NCI-H1417 (cell line): ENCODE results near the gene EFCAB8.
"Not testable (repeated sequence)": the region's sequence is repeated elsewhere in the genome, so short reads cannot be mapped to it uniquely, and the experiment has no call there.

Experiments
- DNase-seq, 3 experiments: peaks; one replicate each; lab custom pipeline; 2025; lab: John Stamatoyannopoulos, UW

Gene EFCAB8

DNA sequence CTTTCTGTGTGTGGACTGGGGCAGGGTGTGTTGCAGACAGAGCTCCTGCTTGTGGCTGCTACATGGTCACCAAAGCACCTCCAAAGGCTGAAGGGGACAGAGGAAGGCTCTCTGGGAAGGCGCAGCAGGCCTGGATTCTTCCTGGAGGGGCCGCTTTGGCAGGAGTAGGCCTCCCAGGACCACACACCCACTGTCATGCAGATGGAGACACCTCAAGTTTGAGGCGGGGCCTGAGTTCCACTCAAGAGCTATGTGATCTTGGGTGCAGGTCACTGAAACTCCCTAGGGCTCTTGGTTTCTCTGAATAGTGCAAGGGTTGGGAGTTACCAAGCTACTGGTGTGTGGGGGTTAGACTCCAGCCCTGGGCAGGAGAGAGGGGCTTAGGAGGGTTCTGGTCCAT, 27.9 kb downstream of the EFCAB8 start:
- DNase-seq: no peak

DNA sequence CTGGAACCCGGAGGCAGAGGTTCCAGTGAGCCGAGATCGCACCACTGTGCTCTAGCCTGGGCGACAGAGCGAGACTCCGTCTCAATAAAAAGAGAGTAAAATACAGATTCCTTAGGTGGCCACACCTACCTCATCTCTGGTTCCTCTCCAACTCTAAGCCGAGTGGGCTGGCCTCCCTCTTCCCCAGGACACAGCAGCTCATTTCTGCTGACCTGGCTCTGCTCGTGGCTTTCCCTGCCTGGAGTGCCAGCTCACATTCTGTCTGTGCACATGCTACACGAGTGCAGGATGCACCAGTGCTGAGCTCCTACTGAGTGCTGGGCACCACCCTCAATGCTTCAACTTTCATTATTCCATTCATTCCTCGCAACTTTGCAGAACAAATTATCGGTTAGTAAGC, 28.8 kb downstream of the EFCAB8 start:
- no peak for DNase-seq

DNA sequence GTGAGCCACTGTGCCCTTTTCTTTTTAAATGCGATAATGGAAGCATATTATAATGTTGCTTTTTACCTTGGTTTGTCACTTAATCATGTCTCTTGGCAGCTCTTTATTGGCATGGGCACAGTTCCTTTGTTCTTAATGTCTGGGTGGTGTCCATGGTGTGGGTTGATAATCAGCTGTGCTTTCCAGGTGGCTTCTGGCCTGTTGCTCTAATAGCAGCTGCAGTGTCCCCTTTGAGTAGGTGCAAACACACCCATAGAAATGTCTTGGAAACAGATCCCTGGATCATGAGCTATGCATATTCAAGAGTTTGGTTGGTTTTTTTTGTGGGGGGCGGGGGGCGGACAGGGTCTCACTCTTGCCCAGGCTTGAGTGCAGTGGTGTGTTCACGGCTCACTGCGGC, 29.9 kb downstream of the EFCAB8 start:
- DNase-seq: peak in 1 of 3 experiments; percentile 57

DNA sequence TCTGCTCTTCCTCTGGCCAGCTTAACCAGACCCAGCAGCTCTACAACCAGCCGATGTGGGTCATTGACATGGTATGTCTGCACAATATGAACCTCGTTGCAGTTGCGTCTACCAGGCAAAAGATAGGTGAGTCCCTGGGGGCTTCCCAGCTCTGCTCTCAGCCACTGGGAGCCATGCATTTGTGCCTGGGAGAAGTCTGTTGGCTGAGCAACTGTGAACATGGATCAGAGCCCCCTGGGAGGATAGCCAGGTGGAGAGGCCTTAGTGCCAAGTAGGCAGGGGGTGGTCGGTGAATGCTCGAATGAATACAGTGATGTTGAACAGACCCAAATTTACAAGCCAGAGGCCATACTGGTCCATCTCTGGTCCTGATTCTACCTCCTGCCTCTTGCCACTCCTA, 30.6 kb downstream of the EFCAB8 start:
- DNase-seq: no peak

DNA sequence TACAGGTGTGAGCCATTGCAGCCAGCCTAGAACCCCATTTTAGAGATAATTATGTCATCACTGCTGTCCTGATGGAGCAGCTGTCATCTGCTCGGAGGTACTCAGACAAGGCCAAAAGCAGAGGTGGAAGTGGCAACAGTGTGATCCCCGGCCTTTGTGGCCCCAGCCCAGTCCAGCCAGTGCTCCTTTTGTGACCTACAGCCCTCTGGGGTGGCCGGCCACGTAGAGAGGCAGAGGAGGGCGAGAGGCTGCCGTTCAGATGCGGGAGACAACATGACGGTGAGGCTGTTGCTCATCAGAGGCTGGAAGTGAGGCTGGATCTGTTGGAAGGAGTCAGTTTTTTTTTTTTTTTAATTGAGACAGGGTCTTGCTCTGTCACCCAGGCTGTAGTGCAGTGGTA, 32.8 kb downstream of the EFCAB8 start:
- no peak for DNase-seq

DNA sequence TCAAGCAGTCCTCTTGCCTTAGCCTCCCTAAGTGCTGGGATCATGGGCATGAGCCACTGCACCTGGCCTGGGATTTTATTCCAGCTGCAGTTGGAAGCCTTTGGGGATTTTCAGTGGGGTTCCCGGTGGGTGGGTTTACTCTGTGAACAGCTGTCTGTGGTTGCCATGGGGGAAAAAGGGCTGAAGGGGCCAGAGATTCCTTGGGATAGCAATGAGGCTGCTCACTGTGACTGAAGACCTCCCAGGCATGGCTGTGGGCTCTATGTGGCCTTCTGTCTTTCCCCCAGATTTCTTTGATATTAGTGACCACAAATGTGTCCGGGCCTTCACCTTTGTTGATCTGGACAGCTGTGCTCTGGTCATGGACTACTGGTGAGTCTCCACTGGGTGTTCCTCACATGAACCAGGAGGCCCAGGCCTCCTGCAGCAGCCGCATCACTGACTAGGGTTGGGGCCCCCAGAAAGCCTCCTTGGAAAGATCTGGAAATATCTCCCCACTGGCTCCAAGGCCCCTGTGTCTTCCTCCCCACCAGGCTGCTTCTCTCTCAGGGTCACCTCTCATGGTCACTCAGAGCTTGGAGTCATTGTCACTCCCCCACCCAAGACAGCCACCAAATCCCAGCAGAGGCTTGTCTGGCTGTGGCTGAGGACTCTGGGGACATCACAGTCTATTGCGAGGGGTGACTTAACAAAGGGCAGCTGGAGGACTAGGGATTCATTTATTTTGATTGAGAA, 33.4 kb downstream of the EFCAB8 start:
- no peak for DNase-seq

DNA sequence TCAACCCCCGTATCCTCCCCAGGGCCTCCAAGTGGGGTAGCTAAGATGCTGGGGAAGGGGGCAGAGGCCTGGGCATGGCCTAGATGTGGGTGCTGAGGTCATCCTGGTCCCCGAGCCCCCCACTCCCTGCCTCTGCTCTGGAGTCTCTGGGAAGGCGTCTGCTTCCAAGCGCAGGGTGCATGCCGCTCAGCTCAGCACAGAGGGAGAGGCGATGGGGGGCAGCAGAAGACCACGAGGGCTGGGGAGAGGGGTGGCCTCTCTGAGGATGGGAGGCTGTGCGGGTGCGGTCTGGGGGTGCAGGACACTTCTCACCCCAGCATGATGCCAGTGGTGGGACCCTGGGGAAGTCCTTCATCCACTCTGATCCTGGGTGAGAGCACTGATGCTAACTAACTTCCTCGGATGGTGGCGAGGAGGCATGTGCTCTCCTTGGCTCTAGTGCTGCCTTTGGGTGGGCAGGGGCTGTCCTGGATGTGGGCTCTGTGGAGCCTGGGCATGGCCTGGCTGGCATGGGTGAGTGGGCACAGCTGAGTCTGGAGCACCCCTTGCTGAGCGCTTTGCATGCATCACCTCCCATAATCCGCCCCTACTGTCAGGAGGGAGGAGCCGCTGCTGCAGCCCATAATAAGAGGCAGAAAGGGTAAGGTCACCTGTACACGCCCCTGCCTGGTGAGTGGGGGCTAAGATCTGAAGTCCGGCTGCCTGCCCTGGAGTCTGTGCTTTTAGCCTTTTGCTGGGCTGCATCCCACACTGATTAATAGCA, 34.7 kb downstream of the EFCAB8 start:
- DNase-seq: no peak

DNA sequence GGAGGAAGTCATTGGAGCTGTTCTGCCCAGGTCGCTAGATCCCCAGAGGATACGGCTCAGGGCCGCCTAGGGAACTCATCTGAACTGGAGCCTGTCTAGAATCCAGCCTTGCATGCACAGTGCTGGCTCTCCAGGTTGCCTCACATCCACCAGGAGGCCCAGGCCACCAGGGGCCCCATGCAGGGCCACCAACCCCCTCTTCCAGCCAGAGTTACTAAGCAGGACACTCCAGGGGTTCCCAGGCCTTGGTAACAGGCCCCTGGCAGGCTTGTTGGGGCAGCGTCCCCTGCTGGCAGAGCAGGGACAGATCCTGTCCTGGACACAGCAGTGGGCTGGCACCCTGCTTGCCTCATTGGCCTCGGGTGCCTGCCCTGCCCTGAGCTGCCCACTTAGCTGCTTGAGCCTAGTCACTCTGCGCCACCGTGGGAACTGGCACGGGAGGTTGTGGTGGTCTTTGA, 35.3 kb downstream of the EFCAB8 start:
- no peak for DNase-seq

DNA sequence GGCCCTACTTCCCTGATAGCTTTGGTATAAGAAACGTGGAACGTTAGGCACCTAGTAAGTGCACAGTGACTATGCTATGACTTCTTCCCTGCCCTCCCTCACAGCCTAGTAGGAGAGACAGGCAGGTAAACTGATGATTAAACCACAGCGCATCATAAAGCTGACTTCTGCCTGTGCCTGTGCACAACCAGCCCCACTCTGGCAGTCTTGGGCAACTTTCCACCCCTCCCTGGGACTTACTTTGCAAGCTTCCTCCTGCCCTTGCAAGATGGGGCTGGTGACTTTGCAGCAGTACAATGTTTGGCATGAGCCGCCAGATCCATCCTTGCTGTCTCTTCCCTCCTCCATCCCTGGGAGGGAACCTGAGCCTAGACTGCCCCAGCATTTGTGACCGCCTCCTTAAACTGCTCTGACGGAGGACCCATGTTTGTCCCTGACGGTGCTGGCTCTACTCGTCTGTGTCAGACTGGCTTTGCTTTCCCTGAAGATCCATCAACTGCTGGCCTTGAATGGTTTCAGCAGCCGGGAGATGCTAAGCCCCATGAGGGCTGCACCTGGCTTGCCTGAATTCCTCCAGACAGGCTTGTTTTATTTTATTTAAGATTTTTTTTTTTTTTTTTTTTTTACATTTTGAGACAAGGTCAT, 36.1 kb downstream of the EFCAB8 start:
- no peak for DNase-seq

DNA sequence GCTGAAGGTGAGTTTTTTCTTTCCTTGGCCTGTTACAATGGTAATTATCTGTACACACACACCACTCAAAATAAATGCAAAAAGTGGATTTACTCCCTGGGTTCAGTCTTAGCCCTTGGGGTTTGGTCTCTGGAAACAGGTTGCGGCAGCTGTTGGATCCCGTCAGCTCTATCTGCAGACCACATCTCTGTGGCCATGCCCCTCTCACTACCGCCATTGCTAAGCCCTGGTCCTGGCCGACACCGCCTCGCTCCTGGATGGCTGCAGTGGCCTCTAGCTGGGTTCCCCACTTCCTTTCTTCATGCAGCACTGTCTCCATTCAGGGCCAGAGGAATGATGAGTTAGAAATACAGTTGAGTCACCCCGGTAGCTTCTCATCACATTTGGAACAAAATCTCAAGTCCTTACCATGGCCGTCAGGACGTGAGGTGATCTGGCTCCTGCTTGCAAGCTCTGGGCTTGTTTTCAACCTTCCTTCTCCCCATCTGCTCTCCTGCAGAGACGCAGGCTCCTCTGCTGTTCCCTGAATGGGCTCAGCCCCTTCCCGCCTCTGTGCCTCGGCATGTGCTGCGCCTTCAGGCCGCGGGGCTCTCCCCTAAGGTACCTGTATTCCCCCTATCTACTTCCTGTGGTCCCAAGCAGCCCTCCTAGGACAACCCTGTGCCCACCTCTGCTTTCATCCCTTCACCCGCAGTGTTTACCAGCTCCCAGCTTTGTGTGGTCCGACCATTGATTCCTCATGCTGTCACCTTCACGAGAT, 38.0 kb downstream of the EFCAB8 start:
- DNase-seq: no peak

DNA sequence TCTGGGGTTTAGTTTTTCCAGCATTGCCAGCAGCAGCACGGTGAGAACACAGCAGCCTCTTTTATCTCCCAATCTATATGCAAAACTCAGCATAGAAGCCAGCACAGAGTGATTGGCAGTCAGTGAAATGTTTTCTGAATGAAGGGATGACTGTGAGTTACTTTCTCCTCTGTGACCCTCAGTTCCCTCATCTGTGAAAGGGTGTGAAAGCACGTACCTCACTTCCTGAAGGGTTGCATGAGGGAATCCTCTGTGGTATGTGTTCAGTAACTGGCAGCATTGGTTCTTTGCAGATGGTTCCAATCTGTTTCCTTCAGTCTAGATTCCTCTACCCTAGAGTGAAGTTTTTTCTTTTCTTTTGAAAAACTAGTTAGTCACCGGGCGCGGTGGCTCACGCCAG, 40.0 kb downstream of the EFCAB8 start:
- DNase-seq: no peak

DNA sequence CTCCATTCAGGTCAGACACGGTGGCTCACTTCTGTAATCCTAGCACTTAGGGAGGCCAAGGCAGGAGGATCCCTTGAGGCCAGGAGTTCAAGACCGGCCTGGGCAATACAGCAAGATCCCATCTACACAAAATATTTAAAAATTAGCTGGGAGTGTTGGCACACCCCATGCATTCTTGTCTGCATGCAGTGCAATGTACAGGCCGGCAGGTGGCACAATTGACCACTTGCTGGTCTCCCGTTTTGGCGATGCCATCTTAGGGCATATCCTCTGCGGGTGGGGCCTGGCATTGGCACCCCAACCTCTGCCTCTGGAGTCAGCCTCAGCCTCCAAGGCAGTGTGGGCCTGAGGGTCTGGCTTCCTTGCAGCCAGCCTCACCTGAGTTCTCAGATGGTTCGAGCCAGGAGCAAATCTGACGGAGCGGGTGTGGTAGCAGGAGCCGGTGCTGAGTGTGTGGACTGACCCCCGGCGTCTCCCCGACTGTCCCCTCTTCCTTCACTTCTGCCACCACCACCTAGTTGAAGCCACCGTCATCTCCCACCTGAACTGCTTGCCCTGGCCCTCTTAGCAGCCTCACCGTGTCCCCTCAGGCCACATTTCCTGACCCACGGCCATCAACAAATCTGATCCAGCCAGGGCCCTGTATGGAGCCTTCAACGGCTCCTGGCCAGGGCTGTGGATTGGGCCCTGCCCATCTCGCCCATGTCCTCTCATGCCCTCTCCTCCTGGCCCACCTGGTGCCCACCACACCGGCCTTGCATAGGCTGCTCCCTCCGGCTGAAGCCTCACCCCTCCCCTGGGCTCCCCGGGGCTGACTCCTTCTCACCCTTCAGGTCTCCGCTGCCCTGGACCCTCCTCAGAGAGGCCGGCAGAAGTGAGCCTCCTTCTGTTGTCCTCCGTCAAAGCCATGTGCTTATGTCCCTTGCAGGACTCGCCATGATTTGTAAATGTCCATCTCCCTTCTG, 44.0 kb downstream of the EFCAB8 start:
- peak; percentile 28 to 64 (median 49) for DNase-seq

DNA sequence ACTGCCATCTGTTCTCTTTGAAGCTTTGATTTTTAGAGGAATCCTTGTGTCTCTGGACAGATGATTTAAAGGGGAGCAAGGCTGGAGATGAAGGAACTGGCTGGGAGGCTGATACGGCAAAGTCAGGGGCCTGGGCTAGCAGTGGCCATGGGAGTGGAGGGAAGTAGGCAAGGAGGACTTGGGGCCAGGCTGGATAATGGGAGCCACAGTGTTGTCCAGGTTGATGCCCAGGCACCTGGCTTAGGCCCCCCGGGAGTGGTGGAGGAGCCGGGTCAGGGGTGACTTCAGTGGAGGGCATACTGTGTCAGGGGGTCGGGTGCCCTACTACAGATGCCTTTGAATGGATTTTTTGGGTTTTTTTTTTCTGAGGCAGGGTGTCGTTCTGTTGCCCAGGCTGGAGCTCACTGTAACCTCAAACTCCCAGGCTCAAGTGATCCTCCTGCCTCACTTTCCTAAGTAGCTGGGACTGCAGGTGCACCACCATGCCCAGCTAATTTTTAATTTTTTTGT, 45.0 kb downstream of the EFCAB8 start:
- DNase-seq: no peak

DNA sequence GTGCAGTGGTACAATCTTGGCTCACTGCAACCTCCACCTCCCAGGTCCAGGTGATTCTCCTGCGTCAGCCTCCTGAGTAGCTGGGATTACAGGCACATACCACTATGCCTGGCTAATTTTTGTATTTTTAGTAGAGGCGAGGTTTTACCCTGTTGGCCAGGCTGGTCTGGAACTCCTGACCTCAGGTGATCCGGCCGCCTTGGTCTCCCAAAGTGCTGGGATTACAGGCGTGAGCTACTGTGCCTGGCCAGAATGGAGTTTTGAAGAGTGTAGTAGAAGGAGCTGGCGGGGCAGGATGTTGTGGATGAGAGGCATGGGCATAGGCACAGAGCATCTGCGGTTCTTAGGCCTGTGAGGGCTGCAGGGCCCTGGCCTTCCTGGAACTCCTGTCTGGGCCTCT, 46.0 kb downstream of the EFCAB8 start:
- DNase-seq: not testable (repeated sequence)

DNA sequence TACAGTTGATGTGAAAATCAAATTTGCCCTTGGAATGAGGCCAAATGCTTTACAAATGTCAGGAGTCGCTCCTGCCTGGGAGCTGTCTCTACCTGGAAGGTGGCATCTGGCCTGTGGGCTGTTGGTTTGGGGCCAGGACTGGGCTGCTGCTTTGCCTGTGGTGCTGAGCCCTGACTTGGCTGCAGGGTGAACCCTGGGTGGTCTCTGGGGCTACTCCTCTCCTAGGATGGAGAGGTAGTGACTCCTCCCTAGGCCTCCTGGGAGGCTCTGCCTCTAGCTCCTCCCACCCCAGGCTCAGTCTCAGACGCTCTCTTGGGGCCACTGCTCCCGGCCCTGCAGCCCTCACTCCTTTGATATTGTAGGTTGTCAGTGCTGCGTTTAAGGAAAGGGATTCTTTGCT, 47.5 kb downstream of the EFCAB8 start:
- no peak for DNase-seq

DNA sequence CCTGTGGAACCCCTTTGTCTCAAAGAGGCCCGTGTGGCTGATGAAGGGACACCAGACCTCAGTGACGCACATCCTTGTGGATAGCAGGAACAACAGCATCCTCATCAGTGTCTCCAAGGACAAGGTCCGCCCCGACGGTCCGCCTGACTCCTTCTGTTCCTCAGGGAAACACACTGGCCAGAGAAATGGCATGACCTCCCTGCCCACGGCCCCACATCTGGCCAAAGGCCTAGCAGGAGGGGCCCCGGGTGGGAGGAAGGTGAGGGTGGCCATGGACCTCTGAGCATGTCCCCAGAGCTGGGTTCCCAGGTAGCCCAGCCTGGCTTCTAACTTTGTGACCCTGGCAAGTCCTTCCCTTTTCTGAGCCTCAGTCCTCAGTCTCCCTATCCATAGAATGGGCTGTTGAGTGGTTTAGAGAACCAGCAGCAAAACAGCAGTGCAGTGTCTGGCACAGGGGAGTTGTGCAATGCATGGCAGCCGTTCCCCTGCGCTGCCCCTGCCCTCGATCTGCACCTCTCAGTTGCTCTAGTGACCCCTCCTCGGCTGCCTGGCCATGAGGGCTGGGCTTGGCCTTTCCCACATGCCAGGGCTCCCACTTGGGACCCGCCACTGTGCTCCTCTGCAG, 48.3 kb downstream of the EFCAB8 start:
- DNase-seq: no peak

DNA sequence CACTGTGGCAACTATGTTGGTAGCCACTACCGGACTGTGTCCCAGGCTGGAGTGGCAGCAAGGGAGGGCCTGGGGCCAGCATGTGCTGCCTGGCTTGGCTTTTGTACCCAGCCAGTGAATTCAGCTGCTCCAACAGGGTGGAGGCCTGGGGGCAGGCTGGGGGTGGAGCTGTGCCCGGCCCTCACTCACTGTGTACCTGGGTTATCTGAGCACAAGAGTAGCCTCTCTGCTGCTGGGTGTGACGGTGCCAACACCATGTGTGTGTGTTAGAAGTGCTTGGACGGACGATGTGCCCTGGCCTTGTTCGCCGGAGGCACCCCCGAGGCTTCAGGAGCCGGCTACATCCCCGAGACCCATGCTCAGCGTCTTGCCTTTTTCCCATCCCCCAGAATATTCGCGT, 49.2 kb downstream of the EFCAB8 start:
- no peak for DNase-seq

DNA sequence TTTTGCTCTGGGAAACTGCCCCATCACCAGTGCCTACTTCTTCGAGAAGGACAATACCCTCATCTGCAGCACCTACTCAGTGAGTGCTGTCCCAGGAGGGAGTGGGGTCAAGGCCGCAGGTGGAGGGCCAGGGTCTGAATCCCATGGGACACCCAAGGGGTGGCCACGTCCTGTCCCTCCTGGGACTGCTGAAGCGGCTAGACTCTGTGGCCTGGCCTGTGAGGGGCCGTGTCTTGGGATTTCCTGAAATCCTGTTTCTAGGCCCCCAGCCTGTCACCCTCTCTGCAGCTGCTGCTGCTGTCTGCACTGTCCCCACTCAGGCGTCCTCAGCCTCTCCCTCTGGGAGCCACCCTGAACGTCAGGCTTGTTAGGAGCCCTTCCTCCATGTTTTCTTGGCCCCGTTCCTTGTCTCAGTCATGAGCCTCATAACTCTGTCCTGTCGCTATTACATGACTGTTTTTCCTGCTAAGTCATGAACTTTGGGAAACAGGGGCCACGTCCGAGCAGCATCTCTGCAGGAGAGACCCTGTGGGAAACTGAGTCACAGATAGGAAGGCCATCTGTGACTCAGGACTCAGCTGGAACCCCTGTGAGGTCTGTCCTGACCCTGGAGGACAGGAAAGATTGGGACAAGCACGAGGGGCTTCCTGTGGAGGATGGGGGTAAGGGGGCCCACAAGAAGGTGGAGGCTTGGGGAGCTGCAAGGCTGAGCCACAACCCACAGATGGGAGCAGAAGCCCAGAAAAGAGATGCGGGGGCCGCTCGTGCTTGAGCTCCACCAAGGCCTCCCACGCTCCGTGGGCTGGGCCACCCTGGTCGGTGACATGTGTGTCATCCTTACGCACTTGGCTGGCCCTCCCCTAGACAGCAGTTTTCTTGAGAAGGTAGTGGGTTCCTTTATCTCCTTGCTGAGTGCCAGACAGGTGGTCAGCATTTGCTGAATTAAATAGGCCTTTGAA, 49.9 kb downstream of the EFCAB8 start:
- no peak for DNase-seq

DNA sequence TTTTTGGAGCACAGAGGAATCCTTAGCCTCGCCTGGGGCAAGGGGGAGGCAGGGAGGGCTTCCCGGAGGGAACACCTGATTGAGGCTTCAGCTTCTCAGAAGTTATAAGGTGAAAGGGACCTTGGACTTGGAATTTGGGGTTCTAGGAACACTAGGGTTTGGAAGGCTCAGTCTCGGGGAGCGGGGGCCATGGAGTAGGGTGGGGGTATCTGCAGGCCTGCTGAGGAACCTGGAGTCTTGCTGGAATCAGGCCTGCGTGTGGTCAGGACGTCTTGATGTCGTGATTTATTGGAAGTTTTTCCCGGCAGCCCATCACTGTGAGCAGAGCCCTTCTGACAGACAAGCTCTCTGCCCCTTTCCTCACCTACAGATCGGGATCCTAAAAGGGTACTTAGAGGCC, 50.7 kb downstream of the EFCAB8 start:
- no peak for DNase-seq
